KMS-11 (cell line): ENCODE results near the gene CPA3.

Experiments used
- H2AFZ ChIP-seq: fragments of 200-600 bp; sonication (generic); 2 replicates; pipeline ENCODE4 v1.6.1; 2016; ENCODE audit warnings: antibody characterized with exemption, mixed run types, low read depth
- H3K27ac ChIP-seq: fragments of 200-600 bp; sonication (generic); 2 replicates; pipeline ENCODE4 v1.6.1; 2016; ENCODE audit warnings: mild to moderate bottlenecking, mixed run types
- H3K27me3 ChIP-seq: fragments of 200-600 bp; sonication (generic); 2 replicates; pipeline ENCODE4 v1.6.1; 2017; ENCODE audit warnings: mild to moderate bottlenecking, low read depth, mixed run types, moderate library complexity; ENCODE audit not compliant: insufficient read depth
- H3K36me3 ChIP-seq: fragments of 200-600 bp; sonication (generic); 2 replicates; pipeline ENCODE4 v1.6.1; 2017; ENCODE audit warnings: mild to moderate bottlenecking, mixed run types; ENCODE audit not compliant: insufficient read depth
- H3K4me1 ChIP-seq: fragments of 200-600 bp; sonication (generic); 2 replicates; pipeline ENCODE4 v1.6.1; 2016; ENCODE audit warnings: mild to moderate bottlenecking, low read depth, mixed run types; ENCODE audit not compliant: poor library complexity, severe bottlenecking
- H3K4me2 ChIP-seq: fragments of 200-600 bp; sonication (generic); 2 replicates; pipeline ENCODE4 v1.7.0; 2016; ENCODE audit warnings: mild to moderate bottlenecking, mixed run types
- H3K4me3 ChIP-seq: fragments of 200-600 bp; sonication (generic); IDR thresholded peaks from 2 replicates; pipeline ENCODE4 v1.6.1; 2017; ENCODE audit warnings: low read depth, low read length, mixed read lengths; ENCODE audit not compliant: insufficient read depth
- H3K79me2 ChIP-seq: fragments of 200-600 bp; sonication (generic); 2 replicates; pipeline ENCODE4 v1.6.1; 2016; ENCODE audit warnings: low read depth, mixed run types; ENCODE audit not compliant: insufficient read depth
- H3K9ac ChIP-seq: fragments of 200-600 bp; sonication (generic); 2 replicates; pipeline ENCODE4 v1.6.1; 2016; ENCODE audit warnings: mild to moderate bottlenecking, mixed run types
- H4K20me1 ChIP-seq: fragments of 200-600 bp; sonication (generic); 2 replicates; pipeline ENCODE4 v1.6.1; 2016; ENCODE audit warnings: mild to moderate bottlenecking, mixed run types; ENCODE audit not compliant: insufficient read depth
- TF ChIP-seq, protein P1 (sequence below): fragments of 200-600 bp; sonication (generic); conservative IDR thresholded peaks from 2 replicates; pipeline ENCODE4 v1.6.1; 2017; ENCODE audit warnings: low read depth, mild to moderate bottlenecking, antibody characterized with exemption, low read length, moderate library complexity, mixed read lengths

Gene CPA3

GRCh38 chr3:148828136-148828690 is 36.9 kb upstream of the CPA3 start:
- TF ChIP-seq, protein P1, sequence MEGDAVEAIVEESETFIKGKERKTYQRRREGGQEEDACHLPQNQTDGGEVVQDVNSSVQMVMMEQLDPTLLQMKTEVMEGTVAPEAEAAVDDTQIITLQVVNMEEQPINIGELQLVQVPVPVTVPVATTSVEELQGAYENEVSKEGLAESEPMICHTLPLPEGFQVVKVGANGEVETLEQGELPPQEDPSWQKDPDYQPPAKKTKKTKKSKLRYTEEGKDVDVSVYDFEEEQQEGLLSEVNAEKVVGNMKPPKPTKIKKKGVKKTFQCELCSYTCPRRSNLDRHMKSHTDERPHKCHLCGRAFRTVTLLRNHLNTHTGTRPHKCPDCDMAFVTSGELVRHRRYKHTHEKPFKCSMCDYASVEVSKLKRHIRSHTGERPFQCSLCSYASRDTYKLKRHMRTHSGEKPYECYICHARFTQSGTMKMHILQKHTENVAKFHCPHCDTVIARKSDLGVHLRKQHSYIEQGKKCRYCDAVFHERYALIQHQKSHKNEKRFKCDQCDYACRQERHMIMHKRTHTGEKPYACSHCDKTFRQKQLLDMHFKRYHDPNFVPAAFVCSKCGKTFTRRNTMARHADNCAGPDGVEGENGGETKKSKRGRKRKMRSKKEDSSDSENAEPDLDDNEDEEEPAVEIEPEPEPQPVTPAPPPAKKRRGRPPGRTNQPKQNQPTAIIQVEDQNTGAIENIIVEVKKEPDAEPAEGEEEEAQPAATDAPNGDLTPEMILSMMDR = no peak
- Histone ChIP-seq H3K9ac (no peak overlapping the region), H3K4me1 (no peaks in the 10 kb centered on the region), H2AFZ (no peak overlapping the region), H3K4me2 (no peak overlapping the region), H3K27me3 (no peaks in the 10 kb centered on the region), H3K36me3 (no peaks in the 10 kb centered on the region), H3K27ac (no peak overlapping the region), H3K79me2 (no peaks in the 10 kb centered on the region), H3K4me3 (no peak overlapping the region), H4K20me1 (no peaks in the 10 kb centered on the region)

DNA sequence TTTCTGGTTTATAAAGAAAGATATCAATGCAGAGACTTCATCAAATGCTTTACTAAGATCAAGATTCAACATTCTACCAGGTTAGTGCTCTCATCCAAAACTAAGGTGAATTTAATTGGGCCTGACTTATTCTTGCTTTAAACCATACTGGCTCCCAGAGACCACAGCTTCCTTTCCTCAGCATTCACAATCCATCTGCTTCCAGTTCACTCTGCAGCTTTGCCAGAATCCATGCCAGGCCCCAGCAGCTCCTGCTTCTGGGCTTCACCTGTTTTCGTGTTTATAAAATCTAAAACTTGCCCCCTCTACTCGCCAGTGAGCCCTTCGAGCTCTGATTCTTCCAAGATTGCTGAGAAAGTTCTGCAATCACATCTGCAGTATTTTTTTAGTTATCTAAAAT is 35.2 kb upstream of the CPA3 start:
- Histone ChIP-seq H2AFZ (no peak overlapping the region), H4K20me1 (no peaks in the 10 kb centered on the region), H3K79me2 (no peaks in the 10 kb centered on the region), H3K4me2 (no peak overlapping the region), H3K27me3 (no peaks in the 10 kb centered on the region), H3K36me3 (no peaks in the 10 kb centered on the region), H3K9ac (no peak overlapping the region), H3K4me3 (no peak overlapping the region), H3K4me1 (no peaks in the 10 kb centered on the region), H3K27ac (no peak overlapping the region)
- TF ChIP-seq, protein P1 = no peak

DNA sequence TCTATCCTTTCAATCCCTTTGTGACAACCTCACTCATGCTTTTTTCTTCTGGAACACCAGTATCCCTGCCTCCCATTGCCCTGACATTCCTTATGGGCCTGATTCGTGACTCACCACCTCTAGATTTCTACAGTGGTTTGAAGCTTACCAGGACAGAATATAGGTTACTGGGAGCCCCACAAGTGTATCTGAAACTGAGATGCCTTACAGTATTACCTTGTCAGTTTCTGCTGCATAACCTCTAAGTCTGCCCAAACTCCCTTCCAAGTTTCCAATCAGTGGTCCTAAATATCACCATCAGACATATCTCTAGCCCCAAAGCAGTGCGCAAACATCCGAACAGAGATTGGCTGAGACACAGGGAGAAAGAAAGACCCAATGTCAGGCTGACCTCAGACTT is 31.9 kb upstream of the CPA3 start:
- TF ChIP-seq, protein P1 = no peak
- Histone ChIP-seq H3K36me3 (no peaks in the 10 kb centered on the region), H3K27me3 (no peaks in the 10 kb centered on the region), H4K20me1 (no peaks in the 10 kb centered on the region), H3K9ac (no peak overlapping the region), H2AFZ (no peak overlapping the region), H3K4me2 (no peak overlapping the region), H3K4me1 (no peaks in the 10 kb centered on the region), H3K27ac (no peak overlapping the region), H3K4me3 (no peak overlapping the region), H3K79me2 (no peaks in the 10 kb centered on the region)

DNA sequence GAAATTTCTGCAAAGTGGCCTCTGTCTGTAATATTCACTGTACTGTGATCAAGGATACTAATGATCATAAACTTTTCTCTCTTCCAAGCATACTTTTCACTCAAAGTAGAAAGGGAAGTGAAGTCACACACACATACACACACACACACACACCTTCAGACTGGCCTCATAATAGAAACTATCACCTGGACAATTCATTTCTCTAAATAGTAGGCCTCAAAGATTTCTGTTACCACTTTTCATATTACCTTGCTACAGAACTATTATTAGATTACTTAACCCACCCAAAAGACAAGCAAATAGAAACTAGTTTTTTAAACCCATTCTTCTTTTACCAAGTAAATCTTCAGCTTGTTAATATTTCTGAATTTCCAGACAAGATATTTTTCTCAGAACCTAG is 25.3 kb upstream of the CPA3 start:
- Histone ChIP-seq H3K4me3 (no peak overlapping the region), H3K27ac (no peak overlapping the region), H2AFZ (no peak overlapping the region), H3K9ac (no peak overlapping the region), H4K20me1 (no peaks in the 10 kb centered on the region), H3K4me2 (no peak overlapping the region), H3K79me2 (no peaks in the 10 kb centered on the region), H3K27me3 (no peaks in the 10 kb centered on the region), H3K36me3 (no peaks in the 10 kb centered on the region), H3K4me1 (no peaks in the 10 kb centered on the region)
- TF ChIP-seq, protein P1 = no peak
